Testis (tissue), 3 donors: ENCODE results near the gene ORMDL3. TPM values are rescaled to one million over a fixed set of nuclear protein-coding genes. Genes with fewer than 3 reads are reported as not detected.

Source experiments
- DNase-seq: peaks from one replicate; pipeline ENCODE4 v3.0.0-alpha.2; 2019
- H3K27ac ChIP-seq, 2 donors: fragments of 200-600 bp; sonication (generic); one replicate each; pipeline ENCODE4 v1.5.1; 2019
- H3K27me3 ChIP-seq: fragments of 200-600 bp; sonication (generic); one replicate; pipeline ENCODE4 v1.5.1; 2019
- H3K36me3 ChIP-seq: fragments of 200-600 bp; sonication (generic); one replicate; pipeline ENCODE4 v1.5.1; 2017; ENCODE audit warnings: low read depth; ENCODE audit errors: missing control alignments
- H3K4me1 ChIP-seq: fragments of 200-600 bp; sonication (generic); one replicate; pipeline ENCODE4 v1.5.1; 2019
- H3K4me3 ChIP-seq, 2 donors: fragments of 200-600 bp; sonication (generic); one replicate each; pipeline ENCODE4 v1.5.1; 2017 to 2019
- H3K9me3 ChIP-seq: fragments of 200-600 bp; sonication (generic); one replicate; pipeline ENCODE4 v1.5.1; 2017
- POLR2A ChIP-seq: fragments of 450-650 bp; IDR thresholded peaks from one replicate; pipeline ENCODE4 v1.6.1; 2017; ENCODE audit warnings: antibody characterized with exemption, mild to moderate bottlenecking, moderate library complexity
- WGBS, 2 donors: methylation state at CpG; one replicate each; pipeline ENCODE4 v1.1.5; 2018; 5-methylcytosine and 5-hydroxymethylcytosine counted together
- intact Hi-C: fragments of 100-400 bp; cut with DNase I; formaldehyde crosslinking; loops from one replicate; pipeline ENCODE4 v1.15.1; 2023; ENCODE audit warnings: low total_unique reads
- polyA plus RNA-seq: library from polyadenylated mRNA; stranded (reverse); fragments of 350-450 nt; fragmentation: Illumina TruSeq; extraction: RNeasy Lipid Tissue Mini Kit (QIAGEN cat#74804); gene quantifications from one replicate; pipeline ENCODE4 v1.2.3, GENCODE V29; 2014; ENCODE audit warnings: low read depth, low replicate concordance; ENCODE audit not compliant: insufficient read depth
- total RNA-seq, 2 donors: library from RNA; depleted of rRNA; stranded (reverse); fragments of >200 nt; gene quantifications; one replicate each; pipeline ENCODE4 v1.2.3, GENCODE V29; 2016
- TF ChIP-seq, protein P1 (sequence below), 3 experiments: fragments of 450-650 bp in 2 of 3; fragments of 200-600 bp in 1 of 3; sonication (generic) in 1 of 3; IDR thresholded peaks; one replicate each; pipeline ENCODE4 v1.5.1; 2016 to 2019; ENCODE audit warnings: antibody characterized with exemption in 3 of 3, mild to moderate bottlenecking in 2 of 3, moderate library complexity in 1 of 3

ORMDL3 gene
- total and polyA plus RNA-seq, 3 donors from 2014 or later, result 77.6 to 99.7 (median 79.0) TPM

DNA sequence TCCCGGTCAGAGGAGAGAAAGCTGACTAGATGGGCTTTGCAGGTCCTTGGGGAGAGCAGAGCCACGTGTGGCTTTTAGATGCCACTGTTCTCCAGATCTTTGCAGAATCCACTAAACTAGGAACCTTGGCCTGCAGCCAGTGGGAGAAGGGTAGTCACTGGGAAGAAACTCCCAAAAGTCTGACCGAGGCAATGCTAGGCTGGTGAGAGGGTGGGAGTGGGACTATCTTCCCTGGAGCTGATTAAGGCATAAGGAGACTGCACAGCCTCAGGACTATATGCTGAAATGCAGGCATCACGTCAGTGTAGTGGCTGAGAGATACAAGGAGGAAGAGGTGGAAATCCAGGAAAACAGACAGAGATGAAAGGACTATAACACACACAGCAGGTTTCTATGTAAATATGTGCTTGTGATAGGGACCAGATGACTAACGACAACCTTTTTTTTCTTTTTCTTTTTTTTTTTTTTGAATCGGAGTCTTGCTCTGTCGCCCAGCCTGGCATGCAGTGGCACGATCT is 33.2 kb upstream of the ORMDL3 start:
- no peak for DNase-seq
- Histone ChIP-seq H3K4me1 (no peaks in the 10 kb centered on the region), H3K36me3 (no peaks in the 10 kb centered on the region), H3K27me3 (no peaks in the 10 kb centered on the region), H3K4me3 (no peak overlapping the region), H3K27ac (no peak overlapping the region), H3K9me3 (no peaks in the 10 kb centered on the region)
- intact Hi-C loops, result no loop called here
- TF ChIP-seq, protein P1, sequence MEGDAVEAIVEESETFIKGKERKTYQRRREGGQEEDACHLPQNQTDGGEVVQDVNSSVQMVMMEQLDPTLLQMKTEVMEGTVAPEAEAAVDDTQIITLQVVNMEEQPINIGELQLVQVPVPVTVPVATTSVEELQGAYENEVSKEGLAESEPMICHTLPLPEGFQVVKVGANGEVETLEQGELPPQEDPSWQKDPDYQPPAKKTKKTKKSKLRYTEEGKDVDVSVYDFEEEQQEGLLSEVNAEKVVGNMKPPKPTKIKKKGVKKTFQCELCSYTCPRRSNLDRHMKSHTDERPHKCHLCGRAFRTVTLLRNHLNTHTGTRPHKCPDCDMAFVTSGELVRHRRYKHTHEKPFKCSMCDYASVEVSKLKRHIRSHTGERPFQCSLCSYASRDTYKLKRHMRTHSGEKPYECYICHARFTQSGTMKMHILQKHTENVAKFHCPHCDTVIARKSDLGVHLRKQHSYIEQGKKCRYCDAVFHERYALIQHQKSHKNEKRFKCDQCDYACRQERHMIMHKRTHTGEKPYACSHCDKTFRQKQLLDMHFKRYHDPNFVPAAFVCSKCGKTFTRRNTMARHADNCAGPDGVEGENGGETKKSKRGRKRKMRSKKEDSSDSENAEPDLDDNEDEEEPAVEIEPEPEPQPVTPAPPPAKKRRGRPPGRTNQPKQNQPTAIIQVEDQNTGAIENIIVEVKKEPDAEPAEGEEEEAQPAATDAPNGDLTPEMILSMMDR (IDR thresholded peaks at IDR 0.05), result no peak
- no peak for TF ChIP-seq POLR2A
- 65 to 66% methylated on average over 8 of the region's 8 CpGs for WGBS, 2 donors

DNA sequence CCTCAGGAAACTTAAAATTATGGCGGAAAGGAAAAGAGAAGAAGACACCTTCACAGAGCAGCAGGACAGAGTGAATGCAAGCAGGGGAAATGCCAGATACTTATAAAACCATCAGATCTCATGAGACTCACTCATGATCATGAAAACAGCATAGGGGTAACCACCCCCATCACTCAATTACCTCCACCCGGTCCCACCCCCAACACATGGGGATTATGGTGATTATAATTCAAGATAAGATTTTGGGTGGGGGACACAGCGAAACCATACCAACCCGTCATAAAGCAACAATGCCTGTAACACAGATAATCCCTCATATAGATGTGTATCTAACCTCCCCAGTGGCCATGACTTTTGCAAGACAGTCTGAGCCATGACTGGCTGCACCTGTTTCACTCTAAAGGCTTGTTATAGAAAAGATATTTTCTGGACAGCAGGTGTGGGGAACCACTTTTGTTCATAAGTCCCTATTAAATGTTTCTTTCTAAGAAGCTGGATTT is 28.4 kb upstream of the ORMDL3 start:
- no peak for DNase-seq
- Histone ChIP-seq H3K9me3 (no peaks in the 10 kb centered on the region), H3K4me1 (peaks cover 9% of the 10 kb centered on the region), H3K4me3 (no peak overlapping the region), H3K36me3 (no peaks in the 10 kb centered on the region), H3K27ac (no peak overlapping the region), H3K27me3 (no peaks in the 10 kb centered on the region)
- WGBS, 2 donors, result 61 to 75% methylated on average over 4 of the region's 4 CpGs
- intact Hi-C loops, result no loop called here
- TF ChIP-seq, protein P1 (IDR thresholded peaks at IDR 0.05), result no peak
- TF ChIP-seq POLR2A, result no peak

DNA sequence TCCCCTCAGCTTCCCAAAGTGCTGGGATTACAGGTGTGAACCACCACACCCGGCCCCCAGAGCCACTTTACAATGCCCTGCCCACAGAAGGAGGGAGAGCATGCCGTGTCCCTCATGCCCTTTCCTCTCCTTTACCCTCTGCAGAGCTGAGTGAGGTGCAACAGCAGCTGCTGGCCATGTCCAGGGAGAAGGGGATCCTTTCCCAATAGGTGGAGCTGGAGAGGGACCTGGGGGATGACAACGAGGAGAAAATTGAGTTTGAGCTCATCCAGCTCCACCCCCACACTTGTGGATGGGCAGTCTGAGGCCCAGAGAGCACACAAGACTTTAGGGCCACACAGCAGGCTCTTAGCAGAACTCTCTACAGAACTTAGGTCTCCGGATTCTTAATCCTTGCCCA is 27.5 kb upstream of the ORMDL3 start:
- DNase-seq, result no peak
- Histone ChIP-seq H3K9me3 (no peaks in the 10 kb centered on the region), H3K36me3 (no peaks in the 10 kb centered on the region), H3K4me3 (no peak overlapping the region), H3K27me3 (no peaks in the 10 kb centered on the region), H3K27ac (no peak overlapping the region), H3K4me1 (peaks cover 9% of the 10 kb centered on the region)
- intact Hi-C loops, result no loop called here
- WGBS, 2 donors, result 64% methylated on average over 3 to 4 of the region's 4 CpGs
- no peak for TF ChIP-seq POLR2A
- TF ChIP-seq, protein P1 (IDR thresholded peaks at IDR 0.05), result no peak

DNA sequence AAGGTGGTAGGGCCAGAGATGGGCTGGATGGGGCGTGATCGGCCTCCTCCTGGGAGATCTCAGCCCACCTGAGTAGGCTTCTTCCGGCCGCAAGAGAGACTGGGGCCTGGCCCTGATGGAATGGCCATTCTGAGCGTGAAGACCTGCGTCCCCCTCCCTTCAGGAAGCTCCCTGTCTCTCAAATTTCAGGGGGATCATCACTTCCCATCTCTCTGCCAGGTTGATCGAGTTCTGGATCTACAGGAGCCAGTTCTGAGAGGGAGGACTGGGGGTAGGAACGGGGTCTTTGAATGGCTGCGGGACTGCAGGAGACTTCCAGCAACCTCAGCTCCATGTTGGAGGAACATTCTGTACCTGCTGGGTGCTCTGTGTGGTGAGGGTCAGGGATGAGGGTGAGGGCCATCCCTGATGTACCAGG is 26.1 kb upstream of the ORMDL3 start:
- no peaks in the 10 kb centered on the region for H3K36me3 ChIP-seq
- 21 to 37% methylated on average over 9 of the region's 9 CpGs for WGBS, 2 donors
- peaks cover 9% of the 10 kb centered on the region for H3K4me1 ChIP-seq
- H3K4me3 ChIP-seq, result peak overlapping the region; percentile 53 to 56
- TF ChIP-seq, protein P1 (IDR thresholded peaks at IDR 0.05), result no peak
- TF ChIP-seq POLR2A, result no peak
- intact Hi-C loops, result no loop called here
- no peaks in the 10 kb centered on the region for H3K27me3 ChIP-seq
- no peaks in the 10 kb centered on the region for H3K9me3 ChIP-seq
- peak overlapping the region; percentile 11 to 31 for H3K27ac ChIP-seq
- no peak for DNase-seq
